GM13976 (cell line): ENCODE measurements around the gene CAPN7.

Source experiments
- DNase-seq: peaks from one replicate; pipeline ENCODE4 v3.0.0; 2012; ENCODE audit warnings: low spot score
- CTCF ChIP-seq: IDR thresholded peaks from 2 replicates; pipeline ENCODE4 v1.5.1; 2012; ENCODE audit warnings: borderline replicate concordance, mild to moderate bottlenecking; ENCODE audit not compliant: insufficient read depth; ENCODE audit errors: extremely low read depth, missing control alignments, control extremely low read depth
- in situ Hi-C: fragments of 300-500 bp; cut with MboI; formaldehyde crosslinking; loops from one replicate; pipeline ENCODE4 v1.12.0; 2022; ENCODE audit warnings: low sequenced_read_pairs, mixed read lengths, inconsistent platforms; ENCODE audit not compliant: unreplicated experiment

Gene CAPN7

GRCh38 chr3:15298504-15298903 is 92.5 kb downstream of the CAPN7 start:
- no peak for DNase-seq
- in situ Hi-C loops: no loop called here
- no peak for TF ChIP-seq CTCF

GRCh38 chr3:15299036-15299435 is 93.0 kb downstream of the CAPN7 start:
- in situ Hi-C loops: no loop called here
- no peak for TF ChIP-seq CTCF
- no peak for DNase-seq

GRCh38 chr3:15300323-15301078 is 94.5 kb downstream of the CAPN7 start:
- in situ Hi-C loops: no loop called here
- TF ChIP-seq CTCF: no peak
- DNase-seq: no peak

GRCh38 chr3:15301761-15302160 is 95.7 kb downstream of the CAPN7 start:
- no peak for TF ChIP-seq CTCF
- in situ Hi-C loops: no loop called here
- no peak for DNase-seq
